Mesothelial cell of epicardium (in vitro differentiated cells): Measurements from ENCODE around the gene RNLS. TPM values are rescaled to one million over a fixed set of nuclear protein-coding genes. Genes with fewer than 3 reads are reported as not detected.

Source experiments
- DNase-seq, 2 experiments: peaks; one replicate each; pipeline ENCODE4 v3.0.0; 2021; ENCODE audit warnings: low spot score in 2 of 2; ENCODE audit not compliant: unreplicated experiment in 2 of 2
- H3K27ac Mint-ChIP-seq: 2 replicates; pipeline ENCODE4 v1.8.0; 2021; ENCODE audit warnings: mixed read lengths
- H3K27me3 Mint-ChIP-seq: 2 replicates; pipeline ENCODE4 v1.8.0; 2021; ENCODE audit warnings: low read depth, mixed read lengths
- H3K36me3 Mint-ChIP-seq: 2 replicates; pipeline ENCODE4 v1.8.0; 2021; ENCODE audit warnings: mixed read lengths
- H3K4me1 Mint-ChIP-seq: 2 replicates; pipeline ENCODE4 v1.8.0; 2021; ENCODE audit warnings: mixed read lengths
- H3K4me3 Mint-ChIP-seq: 2 replicates; pipeline ENCODE4 v1.8.0; 2021; ENCODE audit warnings: mild to moderate bottlenecking, moderate library complexity, mixed read lengths
- H3K9me3 Mint-ChIP-seq: 2 replicates; pipeline ENCODE4 v1.8.0; 2021; ENCODE audit warnings: mixed read lengths
- total RNA-seq: library from RNA; stranded (reverse); gene quantifications from 3 replicates; pipeline ENCODE4 v1.2.1, GENCODE V29; 2021
- TF ChIP-seq, protein P1 (sequence below): fragments of 200-600 bp; sonication (generic); IDR thresholded peaks from one replicate; pipeline ENCODE4 v1.5.0; 2021; ENCODE audit warnings: antibody characterized with exemption; ENCODE audit not compliant: unreplicated experiment

The RNLS gene
- total RNA-seq, 1 donor from 2014 or later, result 9.4 TPM

DNA sequence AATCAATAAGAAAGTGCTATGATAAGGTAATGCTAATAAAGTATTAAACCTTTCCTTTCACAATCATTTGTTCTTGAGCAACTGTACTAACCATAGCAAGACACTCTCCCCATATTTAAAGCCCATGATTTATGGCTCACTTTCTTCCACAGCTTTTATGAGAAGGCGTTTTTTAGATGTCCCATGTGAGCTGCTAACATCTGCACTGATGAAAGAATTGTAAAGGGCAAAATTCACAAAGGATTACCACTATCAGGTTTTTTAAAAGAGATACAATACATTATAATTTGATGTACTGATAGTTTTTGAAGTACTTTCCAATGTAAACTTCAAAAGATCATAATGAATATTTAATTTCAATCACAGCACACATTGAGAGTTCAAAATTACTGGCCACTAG lies 75.7 kb downstream of the RNLS start:
- no peak for DNase-seq
- TF ChIP-seq, protein P1, sequence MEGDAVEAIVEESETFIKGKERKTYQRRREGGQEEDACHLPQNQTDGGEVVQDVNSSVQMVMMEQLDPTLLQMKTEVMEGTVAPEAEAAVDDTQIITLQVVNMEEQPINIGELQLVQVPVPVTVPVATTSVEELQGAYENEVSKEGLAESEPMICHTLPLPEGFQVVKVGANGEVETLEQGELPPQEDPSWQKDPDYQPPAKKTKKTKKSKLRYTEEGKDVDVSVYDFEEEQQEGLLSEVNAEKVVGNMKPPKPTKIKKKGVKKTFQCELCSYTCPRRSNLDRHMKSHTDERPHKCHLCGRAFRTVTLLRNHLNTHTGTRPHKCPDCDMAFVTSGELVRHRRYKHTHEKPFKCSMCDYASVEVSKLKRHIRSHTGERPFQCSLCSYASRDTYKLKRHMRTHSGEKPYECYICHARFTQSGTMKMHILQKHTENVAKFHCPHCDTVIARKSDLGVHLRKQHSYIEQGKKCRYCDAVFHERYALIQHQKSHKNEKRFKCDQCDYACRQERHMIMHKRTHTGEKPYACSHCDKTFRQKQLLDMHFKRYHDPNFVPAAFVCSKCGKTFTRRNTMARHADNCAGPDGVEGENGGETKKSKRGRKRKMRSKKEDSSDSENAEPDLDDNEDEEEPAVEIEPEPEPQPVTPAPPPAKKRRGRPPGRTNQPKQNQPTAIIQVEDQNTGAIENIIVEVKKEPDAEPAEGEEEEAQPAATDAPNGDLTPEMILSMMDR, result no peak
- Mint-ChIP-seq H3K4me1 (peaks cover 21% of the 10 kb centered on the region), H3K9me3 (peaks cover 3% of the 10 kb centered on the region), H3K27me3 (no peaks in the 10 kb centered on the region), H3K36me3 (no peaks in the 10 kb centered on the region), H3K4me3 (no peak overlapping the region), H3K27ac (peak overlapping the region; percentile 22)

DNA sequence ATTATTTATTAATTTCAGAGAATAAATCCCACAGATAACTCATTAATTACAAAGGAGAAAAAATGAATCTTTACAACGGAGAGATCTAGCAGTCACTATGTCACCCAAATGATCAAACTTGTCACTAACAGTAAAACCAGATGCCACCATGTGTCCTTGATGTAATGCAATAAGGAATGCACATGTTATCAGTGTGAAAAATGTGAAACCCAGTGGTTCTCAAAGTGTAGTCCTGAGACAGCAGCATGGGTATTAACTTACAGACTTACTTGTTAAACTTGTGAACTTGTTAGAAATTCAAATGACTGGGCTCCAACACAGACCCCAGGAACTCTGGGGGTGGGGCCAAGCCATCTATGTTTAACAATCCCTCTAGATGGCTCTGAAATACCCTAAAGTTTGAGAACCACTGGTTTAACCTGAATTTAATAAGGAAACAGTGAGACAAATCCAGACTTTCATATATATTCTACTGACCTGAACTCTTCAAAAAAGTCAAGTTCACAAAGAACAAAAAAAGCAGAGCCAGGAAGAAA lies 77.4 kb downstream of the RNLS start:
- H3K27ac Mint-ChIP-seq, result no peak overlapping the region
- peaks cover 21% of the 10 kb centered on the region for H3K4me1 Mint-ChIP-seq
- peaks cover 3% of the 10 kb centered on the region for H3K9me3 Mint-ChIP-seq
- no peaks in the 10 kb centered on the region for H3K27me3 Mint-ChIP-seq
- no peak overlapping the region for H3K4me3 Mint-ChIP-seq
- no peaks in the 10 kb centered on the region for H3K36me3 Mint-ChIP-seq
- TF ChIP-seq, protein P1, result no peak
- DNase-seq, result no peak

DNA sequence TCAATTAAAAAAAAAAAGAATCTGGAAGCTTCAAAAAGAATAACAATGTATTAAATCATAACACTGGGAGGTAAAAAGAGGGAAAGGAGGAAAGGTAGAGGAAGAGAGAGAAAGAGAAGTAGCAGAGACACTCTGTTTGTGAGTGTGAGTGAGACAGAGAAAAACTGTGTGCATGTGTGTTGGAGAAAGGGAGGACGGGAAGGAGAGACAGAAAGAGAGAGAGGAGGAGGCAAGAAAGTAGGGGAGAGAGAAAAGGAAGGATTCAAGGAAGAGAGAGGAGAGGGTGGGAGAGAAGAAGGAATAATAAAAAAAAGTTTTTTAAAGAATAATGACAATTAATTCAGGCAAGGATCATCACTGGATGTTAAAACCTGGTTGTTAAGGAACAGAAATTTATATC lies 77.9 kb downstream of the RNLS start:
- peaks cover 3% of the 10 kb centered on the region for H3K9me3 Mint-ChIP-seq
- TF ChIP-seq, protein P1, result no peak
- no peak for DNase-seq
- H3K36me3 Mint-ChIP-seq, result no peaks in the 10 kb centered on the region
- H3K27ac Mint-ChIP-seq, result no peak overlapping the region
- H3K4me3 Mint-ChIP-seq, result no peak overlapping the region
- H3K4me1 Mint-ChIP-seq, result peaks cover 26% of the 10 kb centered on the region
- H3K27me3 Mint-ChIP-seq, result no peaks in the 10 kb centered on the region

DNA sequence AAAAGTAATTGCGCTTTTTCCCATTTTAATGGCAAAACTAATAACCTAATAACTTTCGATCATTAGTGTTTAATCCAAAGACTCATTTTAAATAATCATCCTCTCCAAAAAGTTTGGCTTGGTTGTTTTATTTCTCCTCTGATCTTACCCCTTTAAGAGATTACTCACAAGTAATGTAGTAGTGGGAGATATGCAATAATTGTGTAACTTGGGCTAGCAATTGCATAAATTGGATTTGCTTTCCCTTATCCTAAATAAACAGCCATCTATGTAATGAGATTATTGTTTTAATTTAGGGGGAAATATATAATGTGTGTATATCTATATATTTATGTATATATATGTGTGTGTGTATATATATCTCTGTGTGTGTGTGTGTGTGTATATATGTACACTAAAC lies 82.5 kb downstream of the RNLS start:
- Mint-ChIP-seq H3K4me3 (no peak overlapping the region), H3K36me3 (no peaks in the 10 kb centered on the region), H3K4me1 (peaks cover 34% of the 10 kb centered on the region), H3K27ac (no peak overlapping the region), H3K27me3 (no peaks in the 10 kb centered on the region), H3K9me3 (peaks cover 3% of the 10 kb centered on the region)
- DNase-seq, result no peak
- TF ChIP-seq, protein P1, result no peak

DNA sequence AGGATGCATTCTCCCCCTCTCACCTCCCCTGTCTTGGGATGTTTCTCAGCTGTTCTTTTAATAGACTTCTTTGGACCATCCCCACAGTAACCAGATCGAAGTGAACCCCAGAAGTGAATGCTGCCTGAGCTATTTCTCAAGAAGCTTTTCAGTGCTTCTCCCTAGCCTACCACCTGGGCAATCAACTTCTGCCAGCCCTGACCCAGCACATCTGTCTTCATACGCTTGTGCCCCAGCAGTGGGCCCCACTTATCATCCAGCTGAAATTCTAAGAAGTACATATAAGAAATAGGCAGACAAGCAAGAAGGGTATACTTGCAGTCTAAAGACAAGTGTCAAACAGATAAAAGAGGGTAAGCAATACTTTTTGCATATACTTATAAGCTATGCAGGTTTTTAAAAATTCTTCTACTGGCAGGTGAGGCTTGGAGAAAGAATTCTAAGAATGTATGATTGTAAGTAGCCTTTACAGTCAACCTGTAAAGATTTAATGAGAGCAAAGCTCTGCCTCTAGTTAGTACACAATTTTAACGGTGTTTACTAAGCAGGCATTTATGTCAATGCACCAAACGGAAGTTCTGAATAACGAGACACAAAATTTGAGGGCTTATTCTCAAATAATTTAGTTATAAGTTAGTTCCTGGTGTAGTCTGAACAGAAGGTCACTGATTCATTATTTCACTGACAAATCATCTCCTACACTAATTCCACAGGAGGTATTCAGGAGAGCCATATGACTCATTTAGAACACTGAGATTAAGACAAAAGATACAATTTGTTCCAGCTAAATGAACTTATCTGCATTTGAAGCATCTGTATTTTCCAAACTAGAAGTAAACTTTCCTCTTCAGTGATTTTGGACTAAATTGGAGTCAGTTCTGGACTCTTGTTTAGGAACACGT lies 83.3 kb downstream of the RNLS start:
- Mint-ChIP-seq H3K36me3 (no peaks in the 10 kb centered on the region), H3K27ac (peak overlapping the region; percentile 68), H3K4me1 (peaks cover 37% of the 10 kb centered on the region), H3K4me3 (no peak overlapping the region), H3K9me3 (peaks cover 3% of the 10 kb centered on the region), H3K27me3 (no peaks in the 10 kb centered on the region)
- no peak for DNase-seq
- TF ChIP-seq, protein P1, result no peak
